HFF-Myc (cell line): ENCODE results near the gene ENAH.

Source experiments
- DNase-seq: peaks from one replicate; pipeline ENCODE4 v3.0.0-alpha.2; 2011; ENCODE audit warnings: low read depth; ENCODE audit errors: extremely low read depth
- H3K4me3 ChIP-seq: replicated peaks from 2 replicates; pipeline ENCODE4 v1.5.1; 2011; ENCODE audit warnings: low read depth, mild to moderate bottlenecking, control low read depth, low read length
- TF ChIP-seq, protein P1 (sequence below): IDR thresholded peaks from 2 replicates; pipeline ENCODE4 v1.5.1; 2012; ENCODE audit warnings: mild to moderate bottlenecking, low read depth, low read length, control low read depth; ENCODE audit errors: missing control alignments

The ENAH gene

DNA sequence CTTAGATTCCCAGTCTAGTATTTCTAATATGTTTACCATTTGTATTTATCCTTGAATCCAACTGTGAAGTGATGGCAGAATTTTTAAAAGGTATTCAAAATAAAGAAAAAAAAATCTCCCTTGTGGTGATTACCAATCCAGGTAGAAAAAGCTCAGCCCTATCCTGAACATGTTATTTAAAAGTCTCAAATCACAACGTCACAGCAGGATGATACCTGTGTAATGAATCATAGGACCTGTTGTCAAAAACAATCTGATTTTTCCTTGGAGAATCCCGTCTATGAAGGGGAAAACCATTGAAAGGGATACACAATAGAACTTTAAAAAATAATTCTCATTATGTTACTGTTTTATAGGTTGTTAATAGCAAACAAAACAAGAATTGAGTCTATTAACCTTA lies 148.1 kb downstream of the ENAH start:
- H3K4me3 ChIP-seq, result no peak overlapping the region
- TF ChIP-seq, protein P1, sequence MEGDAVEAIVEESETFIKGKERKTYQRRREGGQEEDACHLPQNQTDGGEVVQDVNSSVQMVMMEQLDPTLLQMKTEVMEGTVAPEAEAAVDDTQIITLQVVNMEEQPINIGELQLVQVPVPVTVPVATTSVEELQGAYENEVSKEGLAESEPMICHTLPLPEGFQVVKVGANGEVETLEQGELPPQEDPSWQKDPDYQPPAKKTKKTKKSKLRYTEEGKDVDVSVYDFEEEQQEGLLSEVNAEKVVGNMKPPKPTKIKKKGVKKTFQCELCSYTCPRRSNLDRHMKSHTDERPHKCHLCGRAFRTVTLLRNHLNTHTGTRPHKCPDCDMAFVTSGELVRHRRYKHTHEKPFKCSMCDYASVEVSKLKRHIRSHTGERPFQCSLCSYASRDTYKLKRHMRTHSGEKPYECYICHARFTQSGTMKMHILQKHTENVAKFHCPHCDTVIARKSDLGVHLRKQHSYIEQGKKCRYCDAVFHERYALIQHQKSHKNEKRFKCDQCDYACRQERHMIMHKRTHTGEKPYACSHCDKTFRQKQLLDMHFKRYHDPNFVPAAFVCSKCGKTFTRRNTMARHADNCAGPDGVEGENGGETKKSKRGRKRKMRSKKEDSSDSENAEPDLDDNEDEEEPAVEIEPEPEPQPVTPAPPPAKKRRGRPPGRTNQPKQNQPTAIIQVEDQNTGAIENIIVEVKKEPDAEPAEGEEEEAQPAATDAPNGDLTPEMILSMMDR, result no peak
- DNase-seq, result no peak

DNA sequence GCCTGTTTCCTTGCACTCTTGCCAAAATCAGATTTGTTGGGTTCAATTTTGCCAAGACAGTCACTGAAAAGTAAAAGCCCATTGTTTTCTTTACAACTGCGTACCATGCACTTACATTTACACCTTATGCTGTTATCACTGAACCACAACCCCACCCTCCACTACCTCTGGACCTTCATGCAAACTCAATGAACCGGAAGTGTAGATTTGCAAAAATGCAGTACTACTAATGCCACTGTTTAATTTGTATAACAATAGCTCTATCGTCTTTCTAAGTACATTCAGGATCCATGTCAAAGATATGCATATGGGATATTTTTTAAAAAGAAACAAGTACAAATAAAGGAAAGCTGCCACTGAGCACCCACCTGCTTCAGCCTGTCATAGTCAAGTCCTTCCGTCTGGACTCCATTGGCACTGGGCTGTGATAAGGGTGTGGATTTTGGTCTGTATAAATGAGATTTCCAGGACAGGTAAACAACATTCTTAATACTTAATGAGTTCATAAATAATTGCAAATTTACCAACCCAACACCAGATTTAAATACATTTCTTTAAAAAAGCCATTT lies 152.2 kb downstream of the ENAH start:
- TF ChIP-seq, protein P1, result no peak
- DNase-seq, result no peak
- H3K4me3 ChIP-seq, result no peak overlapping the region

DNA sequence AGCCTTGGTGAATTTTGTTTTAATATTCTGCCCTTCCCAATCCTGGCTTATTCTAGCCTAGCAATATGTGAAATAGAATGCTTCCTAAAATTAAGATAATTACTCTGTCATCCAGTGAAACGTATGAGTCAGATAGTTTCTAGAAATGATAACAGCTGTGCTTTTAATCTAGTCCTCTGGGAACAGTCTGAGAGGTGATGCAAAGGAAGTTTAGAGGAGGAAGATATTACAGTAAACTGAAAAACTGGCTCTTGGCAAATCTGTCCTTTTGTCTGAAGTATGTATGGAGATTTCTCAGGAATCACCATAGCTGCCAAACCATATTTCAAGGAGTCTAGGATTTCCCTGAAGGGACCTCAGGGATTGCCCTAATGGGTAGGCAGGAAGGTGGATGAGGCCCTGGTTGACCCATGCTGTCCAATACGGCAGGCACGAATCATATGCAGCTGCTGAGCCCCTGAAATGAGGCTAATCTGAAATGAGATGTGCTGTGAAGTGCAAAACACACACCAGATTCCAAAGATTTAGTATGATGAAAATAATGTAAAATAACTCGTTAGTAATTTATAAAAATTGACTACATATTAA lies 154.3 kb downstream of the ENAH start:
- no peak for DNase-seq
- TF ChIP-seq, protein P1, result no peak
- H3K4me3 ChIP-seq, result no peak overlapping the region

DNA sequence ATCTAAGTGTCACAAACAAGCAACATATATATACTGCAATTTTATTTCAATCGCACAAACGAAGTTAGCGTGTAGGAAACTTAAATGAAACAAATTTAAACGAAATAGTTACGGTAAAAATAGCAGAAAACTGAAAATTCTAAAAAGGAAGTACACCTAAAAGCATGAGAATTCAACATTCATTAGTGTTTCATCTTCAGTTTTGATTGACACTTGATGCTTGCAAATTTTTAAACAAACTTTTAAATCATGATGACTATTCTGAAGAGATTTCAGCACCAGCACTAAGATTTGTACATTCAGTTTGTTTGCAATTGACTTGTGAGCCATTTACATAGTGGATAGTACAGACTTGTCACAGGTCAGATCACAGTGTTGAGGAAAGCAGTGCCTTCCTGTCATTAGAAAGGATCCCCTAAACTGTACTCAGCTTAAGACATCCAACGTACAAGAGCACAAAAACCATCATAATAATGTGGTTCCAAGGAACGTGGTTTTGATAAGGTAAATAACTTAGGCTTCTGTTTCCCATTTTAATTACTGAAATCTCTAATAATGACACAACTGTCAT lies 158.0 kb downstream of the ENAH start:
- DNase-seq, result no peak
- TF ChIP-seq, protein P1, result no peak
- no peak overlapping the region for H3K4me3 ChIP-seq

DNA sequence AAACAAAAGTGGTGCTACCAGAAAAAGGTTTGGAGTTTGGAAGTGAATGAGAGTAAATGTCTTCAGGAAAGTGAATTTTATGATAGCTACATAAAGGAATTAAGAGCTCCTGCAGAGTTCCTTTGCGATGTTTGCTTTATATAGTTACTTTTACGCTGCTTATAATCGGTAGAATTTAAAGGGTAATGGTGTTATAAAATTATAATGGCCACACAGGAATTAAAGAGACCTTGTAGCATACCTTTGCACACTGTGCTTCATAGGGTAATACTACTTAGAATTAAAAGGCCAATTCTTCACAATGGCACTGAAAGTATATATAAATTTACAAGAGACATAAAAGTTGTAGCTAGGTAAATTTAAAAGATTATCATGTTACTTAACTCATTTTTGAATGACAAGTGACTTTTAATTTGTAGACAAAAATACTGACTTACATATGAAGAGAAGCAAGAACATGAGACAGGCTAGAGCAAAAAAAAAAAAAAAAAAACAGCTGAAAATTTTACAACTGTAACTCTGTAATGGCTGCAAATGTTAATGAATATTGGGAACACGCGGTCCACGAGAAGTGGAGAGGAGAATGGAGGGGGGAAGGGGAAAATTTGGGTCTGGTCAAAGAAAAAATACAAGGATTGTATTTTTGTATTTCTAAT lies 159.2 kb downstream of the ENAH start:
- H3K4me3 ChIP-seq, result no peak overlapping the region
- DNase-seq, result no peak
- TF ChIP-seq, protein P1, result no peak

DNA sequence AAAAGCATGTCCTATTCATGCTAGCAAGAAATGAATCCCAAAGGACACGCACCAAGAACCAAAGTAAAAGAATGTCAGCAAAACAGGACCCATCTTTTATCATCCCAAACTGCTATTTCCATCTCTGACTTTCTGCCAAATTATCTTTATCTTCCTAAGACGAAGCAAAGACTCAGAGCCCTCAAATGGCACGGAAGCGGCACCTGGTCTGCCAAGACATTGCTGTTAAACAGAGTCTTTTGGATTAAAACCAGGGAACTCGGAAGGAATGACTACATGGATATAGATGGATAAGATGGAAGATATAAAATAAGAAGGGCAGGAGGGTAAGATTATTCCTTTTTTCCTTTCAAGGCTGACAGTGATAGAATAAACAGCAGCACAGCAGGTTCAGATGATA lies 164.2 kb downstream of the ENAH start:
- H3K4me3 ChIP-seq, result no peak overlapping the region
- TF ChIP-seq, protein P1, result no peak
- no peak for DNase-seq
